Measurements from ENCODE around the gene PIH1D1. TPM values are rescaled to one million over a fixed set of nuclear protein-coding genes. Genes with fewer than 3 reads are reported as not detected.

Gene PIH1D1
- total RNA-seq, 1 donor from 2014 or later = 110 TPM

GRCh38 chr19:49435670-49436069, 15.9 kb downstream of the PIH1D1 start:
- Mint-ChIP-seq H3K4me1 (peaks cover 3% of the 10 kb centered on the region), H3K27ac (ENCODE audit: unreplicated experiment) (no peak overlapping the region), H3K27me3 (ENCODE audit: low read depth) (peaks cover 100% of the 10 kb centered on the region), H3K9me3 (no peaks in the 10 kb centered on the region), H3K4me3 (peak overlapping the region; percentile 0), H3K36me3 (ENCODE audit: low read depth) (no peaks in the 10 kb centered on the region)
- TF ChIP-seq, protein P1, sequence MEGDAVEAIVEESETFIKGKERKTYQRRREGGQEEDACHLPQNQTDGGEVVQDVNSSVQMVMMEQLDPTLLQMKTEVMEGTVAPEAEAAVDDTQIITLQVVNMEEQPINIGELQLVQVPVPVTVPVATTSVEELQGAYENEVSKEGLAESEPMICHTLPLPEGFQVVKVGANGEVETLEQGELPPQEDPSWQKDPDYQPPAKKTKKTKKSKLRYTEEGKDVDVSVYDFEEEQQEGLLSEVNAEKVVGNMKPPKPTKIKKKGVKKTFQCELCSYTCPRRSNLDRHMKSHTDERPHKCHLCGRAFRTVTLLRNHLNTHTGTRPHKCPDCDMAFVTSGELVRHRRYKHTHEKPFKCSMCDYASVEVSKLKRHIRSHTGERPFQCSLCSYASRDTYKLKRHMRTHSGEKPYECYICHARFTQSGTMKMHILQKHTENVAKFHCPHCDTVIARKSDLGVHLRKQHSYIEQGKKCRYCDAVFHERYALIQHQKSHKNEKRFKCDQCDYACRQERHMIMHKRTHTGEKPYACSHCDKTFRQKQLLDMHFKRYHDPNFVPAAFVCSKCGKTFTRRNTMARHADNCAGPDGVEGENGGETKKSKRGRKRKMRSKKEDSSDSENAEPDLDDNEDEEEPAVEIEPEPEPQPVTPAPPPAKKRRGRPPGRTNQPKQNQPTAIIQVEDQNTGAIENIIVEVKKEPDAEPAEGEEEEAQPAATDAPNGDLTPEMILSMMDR (conservative IDR thresholded peaks at IDR 0.05) = no peak
- DNase-seq (ENCODE audit: low read depth, low spot score) = no peak

- peaks cover 100% of the 10 kb centered on the region for H3K27me3 Mint-ChIP-seq (ENCODE audit: low read depth)
- peak overlapping the region; percentile 0 for H3K4me3 Mint-ChIP-seq
- peaks cover 1% of the 10 kb centered on the region for H3K4me1 Mint-ChIP-seq
- no peaks in the 10 kb centered on the region for H3K36me3 Mint-ChIP-seq (ENCODE audit: low read depth)
- DNase-seq (ENCODE audit: low read depth, low spot score) = no peak
- TF ChIP-seq, protein P1 (conservative IDR thresholded peaks at IDR 0.05) = no peak
- no peaks in the 10 kb centered on the region for H3K9me3 Mint-ChIP-seq
- H3K27ac Mint-ChIP-seq (ENCODE audit: unreplicated experiment) = no peak overlapping the region
Observed at GRCh38 chr19:49434907-49435583, 16.6 kb downstream of the PIH1D1 start.

DNA sequence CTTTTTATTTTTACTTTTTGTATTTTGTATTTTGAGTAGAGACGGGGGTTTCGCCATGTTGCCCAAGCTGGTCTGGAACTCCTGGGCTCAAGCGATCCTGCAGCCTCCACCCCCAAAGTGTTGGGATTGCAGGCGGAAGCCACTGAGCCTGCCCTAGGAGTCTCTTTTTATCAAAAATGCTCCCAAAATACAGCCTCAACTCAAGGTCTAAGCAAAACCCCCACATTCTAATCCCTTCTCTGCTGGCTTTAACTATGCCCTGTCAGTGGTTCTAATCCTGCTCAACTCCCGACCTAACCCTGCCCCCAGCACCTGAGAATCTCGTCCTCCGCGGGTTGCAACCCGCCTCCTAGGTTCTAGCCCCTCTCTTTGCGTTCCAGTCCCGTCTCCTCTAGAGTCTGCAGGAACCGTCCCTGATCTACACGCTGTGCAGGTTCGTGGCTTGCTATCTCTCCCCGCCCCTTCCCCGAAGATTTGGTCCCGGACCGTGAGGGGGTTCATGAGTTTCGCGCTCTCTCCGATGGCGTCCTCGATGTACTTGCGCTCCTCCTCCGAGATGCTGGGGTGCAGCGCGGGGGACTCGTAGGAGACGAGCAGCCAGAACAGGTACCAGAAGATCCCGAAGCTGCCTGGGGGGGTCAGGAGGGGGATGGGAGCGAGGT, 18.2 kb downstream of the PIH1D1 start:
- H3K27ac Mint-ChIP-seq (ENCODE audit: unreplicated experiment) = no peak overlapping the region
- peaks cover 10% of the 10 kb centered on the region for H3K4me1 Mint-ChIP-seq
- no peak overlapping the region for H3K4me3 Mint-ChIP-seq
- no peak for DNase-seq (ENCODE audit: low read depth, low spot score)
- TF ChIP-seq, protein P1 (conservative IDR thresholded peaks at IDR 0.05) = no peak
- peaks cover 100% of the 10 kb centered on the region for H3K27me3 Mint-ChIP-seq (ENCODE audit: low read depth)
- no peaks in the 10 kb centered on the region for H3K9me3 Mint-ChIP-seq
- H3K36me3 Mint-ChIP-seq (ENCODE audit: low read depth) = no peaks in the 10 kb centered on the region

DNA sequence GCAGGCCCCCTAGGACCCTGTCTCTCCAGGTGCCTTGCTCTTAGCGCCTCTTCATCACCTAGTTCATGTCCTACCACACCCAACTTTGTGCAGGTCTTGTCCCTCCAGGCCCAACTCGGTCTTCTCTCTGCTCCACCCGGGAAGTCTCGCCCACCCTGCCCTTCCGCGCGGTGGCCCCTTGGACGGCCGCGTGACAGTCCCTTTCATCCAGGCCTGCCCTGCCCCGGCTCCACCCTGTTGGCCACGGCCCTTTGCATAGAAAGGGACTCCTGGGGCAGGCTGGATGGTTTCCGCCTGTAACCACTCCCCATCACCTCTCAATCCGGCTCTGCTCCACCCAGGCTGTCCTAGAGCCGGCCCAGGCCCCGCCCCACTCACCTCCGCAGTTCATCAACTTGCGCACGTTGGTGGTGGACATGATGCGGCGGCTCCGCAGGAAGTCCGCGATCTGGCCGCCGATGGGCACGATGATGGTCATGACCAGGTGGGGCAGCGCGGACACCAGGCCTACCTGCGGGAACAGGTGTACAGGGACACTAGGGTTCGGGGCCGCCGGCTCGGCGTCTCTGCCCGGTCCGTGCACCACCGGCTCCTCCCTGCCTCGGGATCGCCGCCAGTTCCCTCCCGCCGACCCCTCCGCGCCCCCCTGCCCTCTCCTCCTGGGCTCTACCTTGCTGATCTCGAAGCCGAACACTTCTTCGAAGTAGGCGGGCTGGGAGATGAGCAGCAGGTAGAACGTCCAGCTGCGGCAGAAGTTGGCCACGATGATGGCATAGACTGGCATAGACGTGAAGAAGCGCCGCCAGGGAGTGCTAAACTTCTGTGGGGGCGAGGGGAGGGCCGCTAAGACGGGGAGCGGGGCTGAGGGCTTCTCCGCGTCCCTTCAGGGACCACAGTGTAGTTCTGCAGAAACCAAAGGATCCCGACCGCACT, 19.2 kb downstream of the PIH1D1 start:
- Mint-ChIP-seq H3K4me3 (no peak overlapping the region), H3K27ac (ENCODE audit: unreplicated experiment) (no peak overlapping the region), H3K4me1 (peaks cover 17% of the 10 kb centered on the region), H3K9me3 (no peaks in the 10 kb centered on the region), H3K27me3 (ENCODE audit: low read depth) (peaks cover 99% of the 10 kb centered on the region), H3K36me3 (ENCODE audit: low read depth) (no peaks in the 10 kb centered on the region)
- TF ChIP-seq, protein P1 (conservative IDR thresholded peaks at IDR 0.05) = no peak
- DNase-seq (ENCODE audit: low read depth, low spot score) = no peak

DNA sequence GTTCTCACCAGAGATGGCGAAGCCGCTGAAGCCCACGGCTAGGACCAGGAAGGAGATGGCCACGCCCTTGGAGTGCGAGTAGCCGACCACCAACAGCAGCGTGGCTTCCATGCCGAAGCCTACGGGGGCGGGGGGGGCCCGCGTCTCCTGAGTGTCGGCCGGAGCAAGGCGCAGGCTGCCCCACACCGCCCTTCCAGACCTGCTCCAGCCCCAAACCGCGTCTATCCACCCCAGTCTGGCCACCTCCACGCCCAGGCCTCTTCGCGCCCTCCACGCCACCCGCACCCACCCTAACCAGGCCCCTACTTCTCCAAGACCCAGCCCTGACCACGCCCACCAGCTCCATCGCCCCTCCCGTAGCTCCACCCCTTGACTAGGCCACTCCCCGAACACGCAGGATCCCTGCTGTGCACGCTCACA, 20.3 kb downstream of the PIH1D1 start:
- no peak for DNase-seq (ENCODE audit: low read depth, low spot score)
- no peaks in the 10 kb centered on the region for H3K9me3 Mint-ChIP-seq
- H3K27me3 Mint-ChIP-seq (ENCODE audit: low read depth) = peaks cover 99% of the 10 kb centered on the region
- TF ChIP-seq, protein P1 (conservative IDR thresholded peaks at IDR 0.05) = no peak
- H3K36me3 Mint-ChIP-seq (ENCODE audit: low read depth) = no peaks in the 10 kb centered on the region
- H3K27ac Mint-ChIP-seq (ENCODE audit: unreplicated experiment) = no peak overlapping the region
- H3K4me1 Mint-ChIP-seq = peaks cover 19% of the 10 kb centered on the region
- no peak overlapping the region for H3K4me3 Mint-ChIP-seq
